Stomach (tissue), 9 donors: Measurements from ENCODE around the gene BCR. TPM values are rescaled to one million over a fixed set of nuclear protein-coding genes. Genes with fewer than 3 reads are reported as not detected.

Experiments
- DNase-seq, 2 donors: peaks; one replicate each; pipeline versions ENCODE4 v3.0.0 to v3.0.0-alpha.2; 2013 to 2019
- H3K27ac ChIP-seq, 5 donors: fragments of 200-600 bp in 4 of 5; sonication (generic) in 4 of 5; one replicate each; pipeline ENCODE4 v1.5.1; 2013 to 2019; ENCODE audit warnings: mild to moderate bottlenecking in 1 of 5, moderate library complexity in 1 of 5
- H3K27me3 ChIP-seq, 3 donors: fragments of 200-600 bp; sonication (generic); one replicate each; pipeline ENCODE4 v1.5.1; 2017 to 2019; ENCODE audit warnings: mixed run types in 1 of 3
- H3K36me3 ChIP-seq, 4 donors: fragments of 200-600 bp; sonication (generic); 1 replicate in 3 of 4; 2 replicates in 1 of 4; pipeline ENCODE4 v1.5.1; 2016 to 2019
- H3K4me1 ChIP-seq, 4 donors: fragments of 200-600 bp; sonication (generic); one replicate each; pipeline ENCODE4 v1.5.1; 2016 to 2019
- H3K4me3 ChIP-seq, 4 donors: fragments of 200-600 bp; sonication (generic) in 3 of 4; one replicate each; pipeline ENCODE4 v1.5.1; 2016 to 2019; ENCODE audit warnings: mild to moderate bottlenecking in 1 of 4
- H3K9me3 ChIP-seq, 4 donors: fragments of 200-600 bp; sonication (generic); one replicate each; pipeline ENCODE4 v1.5.1; 2016 to 2019
- CTCF ChIP-seq, 7 experiments: fragments of 450-650 bp in 4 of 7; fragments of 200-600 bp in 3 of 7; sonication (generic) in 3 of 7; IDR thresholded peaks; one replicate each; pipeline ENCODE4 v1.5.1; 2016 to 2019; ENCODE audit warnings: antibody characterized with exemption in 7 of 7, control low read depth in 2 of 7, mild to moderate bottlenecking in 1 of 7
- EP300 ChIP-seq: sonication (generic); formaldehyde crosslinking; IDR thresholded peaks from one replicate; pipeline ENCODE4 v1.6.1; 2017; ENCODE audit warnings: antibody characterized with exemption
- POLR2A ChIP-seq, 4 donors: fragments of 450-650 bp; IDR thresholded peaks; one replicate each; pipeline ENCODE4 v1.6.1; 2016; ENCODE audit warnings: antibody characterized with exemption in 4 of 4, control low read depth in 2 of 4, mild to moderate bottlenecking in 1 of 4, moderate library complexity in 1 of 4
- POLR2AphosphoS5 ChIP-seq, 3 donors: sonication (generic); formaldehyde crosslinking; IDR thresholded peaks; one replicate each; pipeline ENCODE4 v1.6.1; 2016; ENCODE audit warnings: antibody characterized with exemption in 3 of 3
- WGBS, 5 donors: extraction: QIAGEN DNeasy Blood & Tissue Kit in 3 of 5; methylation state at CpG; one replicate each; pipeline versions ENCODE4 v1.1.5 to v1.1.7; 2013 to 2018; 5-methylcytosine and 5-hydroxymethylcytosine counted together
- intact Hi-C: fragments of 100-400 bp; cut with DNase I; formaldehyde crosslinking; loops from one replicate; pipeline ENCODE4 v1.15.1; 2023; ENCODE audit warnings: low total_unique reads
- polyA plus RNA-seq, 3 donors: library from polyadenylated mRNA; stranded (reverse); fragments of 200-250 nt; gene quantifications; one replicate each; pipeline ENCODE4 v1.2.3, GENCODE V29; 2013
- total RNA-seq, 5 donors: library from RNA; depleted of rRNA; stranded (reverse); fragments of >200 nt; gene quantifications; one replicate each; pipeline versions ENCODE4 v1.1.0 to v1.2.3, GENCODE V29; 2014 to 2016
- donor health status: healthy with polysubstance abuse.
- donor health status: Bipolar disorder and iron deficiency.
- donor health status: healthy.

BCR gene
- total and polyA plus RNA-seq, 8 donors, result 10.4 to 80.1 (median 19.6) TPM

GRCh38 chr22:23187871-23188700, 7.8 kb downstream of the BCR start:
- peaks cover 25 to 69% (median 55%) of the 10 kb centered on the region in 4 donors for H3K4me1 ChIP-seq
- 69 to 82% (median 78%) methylated on average over 7 of the region's 7 CpGs for WGBS, 5 donors
- TF ChIP-seq POLR2A (IDR thresholded peaks at IDR 0.05) (no peak), POLR2AphosphoS5 (IDR thresholded peaks at IDR 0.05) (no peak), EP300 (no peak), CTCF (IDR thresholded peaks at IDR 0.05) (no peak)
- peak overlapping the region in 2 of 5 donors; percentile 18 to 38 for H3K27ac ChIP-seq
- H3K27me3 ChIP-seq, result no peaks in the 10 kb centered on the region
- intact Hi-C loops, result no loop called here
- H3K9me3 ChIP-seq, result no peaks in the 10 kb centered on the region
- DNase-seq, result no peak
- no peak overlapping the region for H3K4me3 ChIP-seq
- H3K36me3 ChIP-seq, result peaks cover 0 to 27% (median 7%) of the 10 kb centered on the region in 4 donors

- H3K27ac ChIP-seq, result peak overlapping the region in 1 of 5 donors; percentile 29
- no peak overlapping the region for H3K4me3 ChIP-seq
- H3K27me3 ChIP-seq, result no peaks in the 10 kb centered on the region
- no peaks in the 10 kb centered on the region for H3K9me3 ChIP-seq
- H3K4me1 ChIP-seq, result peaks cover 7 to 60% (median 38%) of the 10 kb centered on the region in 4 donors
- DNase-seq, result no peak
- WGBS, 5 donors, result 88 to 95% (median 92%) methylated on average over 9 of the region's 9 CpGs
- intact Hi-C loops, result no loop called here
- TF ChIP-seq EP300 (no peak), CTCF (IDR thresholded peaks at IDR 0.05) (no peak), POLR2AphosphoS5 (IDR thresholded peaks at IDR 0.05) (no peak), POLR2A (IDR thresholded peaks at IDR 0.05) (no peak)
- H3K36me3 ChIP-seq, result peaks cover 0 to 25% (median 7%) of the 10 kb centered on the region in 4 donors
Observed at GRCh38 chr22:23190526-23190925, 10.2 kb downstream of the BCR start.

GRCh38 chr22:23192133-23192532, 11.8 kb downstream of the BCR start:
- intact Hi-C loops, result no loop called here
- WGBS, 5 donors, result 33 to 59% (median 52%) methylated on average over 4 to 5 of the region's 5 CpGs
- peaks cover 0 to 29% (median 7%) of the 10 kb centered on the region in 4 donors for H3K36me3 ChIP-seq
- DNase-seq, result peak; percentile 77 to 82
- no peak overlapping the region for H3K4me3 ChIP-seq
- peak overlapping the region; percentile 43 to 70 (median 60) for H3K27ac ChIP-seq
- peaks cover 6 to 50% (median 31%) of the 10 kb centered on the region in 4 donors for H3K4me1 ChIP-seq
- no peaks in the 10 kb centered on the region for H3K9me3 ChIP-seq
- TF ChIP-seq EP300 (no peak), POLR2AphosphoS5 (IDR thresholded peaks at IDR 0.05) (peak in 2 of 3 donors; percentile 54 to 77), CTCF (IDR thresholded peaks at IDR 0.05) (no peak), POLR2A (IDR thresholded peaks at IDR 0.05) (no peak)
- no peaks in the 10 kb centered on the region for H3K27me3 ChIP-seq

- H3K36me3 ChIP-seq, result peaks cover 0 to 29% (median 7%) of the 10 kb centered on the region in 4 donors
- peaks cover 6 to 48% (median 27%) of the 10 kb centered on the region in 4 donors for H3K4me1 ChIP-seq
- intact Hi-C loops, result no loop called here
- H3K4me3 ChIP-seq, result no peak overlapping the region
- no peak for DNase-seq
- TF ChIP-seq POLR2AphosphoS5 (IDR thresholded peaks at IDR 0.05) (no peak), EP300 (no peak), CTCF (IDR thresholded peaks at IDR 0.05) (no peak), POLR2A (IDR thresholded peaks at IDR 0.05) (no peak)
- peak overlapping the region; percentile 43 to 70 (median 55) for H3K27ac ChIP-seq
- no peaks in the 10 kb centered on the region for H3K27me3 ChIP-seq
- H3K9me3 ChIP-seq, result no peaks in the 10 kb centered on the region
- WGBS, 5 donors, result 66 to 89% (median 76%) methylated on average over 4 of the region's 4 CpGs
Observed at GRCh38 chr22:23192558-23192957, 12.2 kb downstream of the BCR start.
